Measurements from ENCODE around the gene CNTNAP2.

DNA sequence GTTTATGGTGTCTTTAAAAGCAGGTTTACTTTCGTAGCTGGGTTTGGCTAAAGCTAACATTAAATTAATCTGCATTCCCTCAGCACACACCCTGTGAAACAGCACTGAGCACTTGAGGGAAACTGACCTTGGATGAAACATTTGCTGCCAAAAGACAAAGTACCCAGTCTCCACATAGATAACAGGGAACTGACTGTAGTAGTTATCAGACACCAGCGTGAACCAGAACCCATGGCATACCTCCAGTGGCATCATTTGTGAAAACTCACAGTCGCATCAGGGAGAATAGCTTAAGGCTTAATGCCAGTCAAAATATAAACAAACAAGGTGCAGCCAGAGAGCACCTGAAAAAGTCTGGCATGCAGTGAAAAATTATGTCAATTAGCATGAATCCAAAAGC is 2116.2 kb downstream of the CNTNAP2 start:
- TF ChIP-seq POLR2AphosphoS5 (IDR thresholded peaks at IDR 0.05) (no peak), POLR2A (IDR thresholded peaks at IDR 0.05) (no peak)
- TF ChIP-seq, protein P1, sequence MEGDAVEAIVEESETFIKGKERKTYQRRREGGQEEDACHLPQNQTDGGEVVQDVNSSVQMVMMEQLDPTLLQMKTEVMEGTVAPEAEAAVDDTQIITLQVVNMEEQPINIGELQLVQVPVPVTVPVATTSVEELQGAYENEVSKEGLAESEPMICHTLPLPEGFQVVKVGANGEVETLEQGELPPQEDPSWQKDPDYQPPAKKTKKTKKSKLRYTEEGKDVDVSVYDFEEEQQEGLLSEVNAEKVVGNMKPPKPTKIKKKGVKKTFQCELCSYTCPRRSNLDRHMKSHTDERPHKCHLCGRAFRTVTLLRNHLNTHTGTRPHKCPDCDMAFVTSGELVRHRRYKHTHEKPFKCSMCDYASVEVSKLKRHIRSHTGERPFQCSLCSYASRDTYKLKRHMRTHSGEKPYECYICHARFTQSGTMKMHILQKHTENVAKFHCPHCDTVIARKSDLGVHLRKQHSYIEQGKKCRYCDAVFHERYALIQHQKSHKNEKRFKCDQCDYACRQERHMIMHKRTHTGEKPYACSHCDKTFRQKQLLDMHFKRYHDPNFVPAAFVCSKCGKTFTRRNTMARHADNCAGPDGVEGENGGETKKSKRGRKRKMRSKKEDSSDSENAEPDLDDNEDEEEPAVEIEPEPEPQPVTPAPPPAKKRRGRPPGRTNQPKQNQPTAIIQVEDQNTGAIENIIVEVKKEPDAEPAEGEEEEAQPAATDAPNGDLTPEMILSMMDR (IDR thresholded peaks at IDR 0.05), result no peak

Data from suprapubic skin (tissue), 4 donors.